HCT116 (cell line): ENCODE measurements around the gene ZNF534. TPM values are rescaled to one million over a fixed set of nuclear protein-coding genes. Genes with fewer than 3 reads are reported as not detected.

ENCODE experiments used
- ATAC-seq: fragments of 200-7000 bp; cut with Tn5 transposase; 2 replicates; pipeline ENCODE4 v1.9.1; 2020; ENCODE audit warnings: mild to moderate bottlenecking, moderate library complexity
- BruUV-seq: library from RNA; stranded (reverse); fragments of 400-500 nt; replicated peaks from 2 replicates; lab custom pipeline; 2021; lab: Mats Ljungman, UMichigan
- CTCF ChIA-PET: fragments of 300-600 bp; sonication (Branson Sonifier 250); formaldehyde crosslinking; loops from one replicate; lab custom pipeline; 2021; ENCODE audit warnings: antibody characterized with exemption; lab: Charles Lee
- POLR2A ChIA-PET: fragments of 300-600, 350-600 bp; sonication (Branson Sonifier 250); formaldehyde crosslinking; loops from one replicate; lab custom pipeline; 2021; ENCODE audit warnings: antibody characterized with exemption; lab: Charles Lee
- RAD21 ChIA-PET, 2 experiments: fragments of 300-600 bp; sonication (Branson Sonifier 250); formaldehyde crosslinking; loops; one replicate each; lab custom pipeline; 2023; ENCODE audit warnings: low total read pairs in 2 of 2; ENCODE audit not compliant: uncharacterized antibody in 2 of 2, unreplicated experiment in 2 of 2, low non-redundant PET in 1 of 2; lab: Charles Lee
- DNase-seq: peaks from one replicate; pipeline ENCODE4 v3.0.0-alpha.2; 2010; ENCODE audit warnings: low read depth, low spot score
- H2AFZ ChIP-seq: fragments of 200-600 bp; shearing (Covaris generic), sonication (generic); 2 replicates; pipeline ENCODE4 v1.6.1; 2017; ENCODE audit warnings: low read depth, mixed run types, mixed read lengths, antibody characterized with exemption, low read length; ENCODE audit not compliant: poor library complexity, severe bottlenecking
- H3K27ac ChIP-seq: 2 replicates; pipeline ENCODE4 v1.5.1; 2012; ENCODE audit warnings: low read depth, low read length
- H3K27me3 ChIP-seq: fragments of 200-600 bp; sonication (generic); 2 replicates; pipeline ENCODE4 v1.6.1; 2016; ENCODE audit warnings: mixed run types, low read length, mixed read lengths; ENCODE audit not compliant: insufficient read depth
- H3K36me3 ChIP-seq, 2 experiments: fragments of 200-500 bp in 1 of 2; fragments of 200-600 bp in 1 of 2; sonication (Bioruptor generic) in 1 of 2; sonication (generic) in 1 of 2; 2 replicates each; pipeline versions ENCODE4 v1.5.1 to v1.6.1; 2014 to 2016; ENCODE audit warnings: low read length in 2 of 2, inconsistent platforms in 1 of 2, mixed read lengths in 1 of 2, mixed run types in 1 of 2; ENCODE audit not compliant: insufficient read depth in 2 of 2, control insufficient read depth in 1 of 2
- H3K4me1 ChIP-seq, 2 experiments: fragments of 200-600 bp in 1 of 2; sonication (generic) in 1 of 2; 2 replicates each; pipeline versions ENCODE4 v1.5.1 to v1.6.1; 2012 to 2017; ENCODE audit warnings: low read length in 2 of 2, inconsistent platforms in 1 of 2, mild to moderate bottlenecking in 1 of 2, mixed read lengths in 1 of 2, mixed run types in 1 of 2, moderate library complexity in 1 of 2; ENCODE audit not compliant: insufficient read depth in 2 of 2, control insufficient read depth in 1 of 2
- H3K4me2 ChIP-seq: fragments of 200-600 bp; sonication (generic); 2 replicates; pipeline ENCODE4 v1.6.1; 2017; ENCODE audit warnings: mixed run types, low read length, mixed read lengths
- H3K4me3 ChIP-seq, 2 experiments: fragments of 200-600 bp in 1 of 2; sonication (generic) in 1 of 2; replicated peaks in 1 of 2; 2 replicates each; pipeline ENCODE4 v1.5.1; 2011 to 2016; ENCODE audit warnings: low read length in 2 of 2, control low read depth in 1 of 2, low read depth in 1 of 2, mild to moderate bottlenecking in 1 of 2, mixed read lengths in 1 of 2, mixed run types in 1 of 2
- H3K79me2 ChIP-seq: fragments of 200-600 bp; sonication (generic); 2 replicates; pipeline ENCODE4 v1.6.1; 2017; ENCODE audit warnings: mild to moderate bottlenecking, mixed run types, low read length, moderate library complexity, mixed read lengths; ENCODE audit not compliant: insufficient read depth
- H3K9ac ChIP-seq: fragments of 200-600 bp; sonication (generic); 2 replicates; pipeline ENCODE4 v1.6.1; 2016; ENCODE audit warnings: low read length, mixed read lengths
- H3K9me2 ChIP-seq: fragments of 200-600 bp; sonication (generic), shearing (Covaris generic); 2 replicates; pipeline ENCODE4 v1.6.1; 2017; ENCODE audit warnings: mixed run types, mild to moderate bottlenecking, moderate library complexity; ENCODE audit not compliant: insufficient read depth
- H3K9me3 ChIP-seq, 2 experiments: fragments of 200-500 bp in 1 of 2; fragments of 200-600 bp in 1 of 2; sonication (Bioruptor generic) in 1 of 2; sonication (generic) in 1 of 2; 2 replicates each; pipeline ENCODE4 v1.6.1; 2014 to 2017; ENCODE audit warnings: low read length in 2 of 2, mixed read lengths in 2 of 2, inconsistent platforms in 1 of 2, low read depth in 1 of 2, mild to moderate bottlenecking in 1 of 2, mixed run types in 1 of 2, moderate library complexity in 1 of 2; ENCODE audit not compliant: control insufficient read depth in 1 of 2, insufficient read depth in 1 of 2
- H4K20me1 ChIP-seq: fragments of 200-600 bp; sonication (generic), shearing (Covaris generic); 2 replicates; pipeline ENCODE4 v1.6.1; 2017; ENCODE audit warnings: mixed run types, mild to moderate bottlenecking, moderate library complexity; ENCODE audit not compliant: insufficient read depth
- ATF3 ChIP-seq: IDR thresholded peaks from 2 replicates; pipeline ENCODE4 v1.6.1; 2012
- CBX3 ChIP-seq: IDR thresholded peaks from 2 replicates; pipeline ENCODE4 v1.6.1; 2012; ENCODE audit warnings: low read depth
- CEBPB ChIP-seq: IDR thresholded peaks from 2 replicates; pipeline ENCODE4 v1.6.1; 2012; ENCODE audit warnings: low read depth
- ELF1 ChIP-seq: IDR thresholded peaks from 2 replicates; pipeline ENCODE4 v1.6.1; 2012; ENCODE audit warnings: low read depth, borderline replicate concordance
- EZH2 ChIP-seq: fragments of 200-600 bp; sonication (generic); IDR thresholded peaks from 2 replicates; pipeline ENCODE4 v1.6.1; 2017; ENCODE audit warnings: antibody characterized with exemption, mixed run types
- EZH2phosphoT487 ChIP-seq: fragments of 200-600 bp; IDR thresholded peaks from 2 replicates; pipeline ENCODE4 v1.6.1; 2018; ENCODE audit warnings: antibody characterized with exemption, borderline replicate concordance
- FOSL1 ChIP-seq: IDR thresholded peaks from 2 replicates; pipeline ENCODE4 v1.6.1; 2012; ENCODE audit warnings: low read depth
- MAX ChIP-seq: IDR thresholded peaks from 2 replicates; pipeline ENCODE4 v1.6.1; 2012
- POLR2A ChIP-seq: IDR thresholded peaks from 2 replicates; pipeline ENCODE4 v1.7.0; 2011; ENCODE audit warnings: borderline replicate concordance; ENCODE audit not compliant: insufficient read depth, insufficient read length; ENCODE audit errors: extremely low read depth
- RAD21 ChIP-seq: IDR thresholded peaks from 2 replicates; pipeline ENCODE4 v1.6.1; 2012; ENCODE audit warnings: low read depth, mild to moderate bottlenecking
- REST ChIP-seq: IDR thresholded peaks from 2 replicates; pipeline ENCODE4 v1.6.1; 2012; ENCODE audit warnings: low read depth
- SIN3A ChIP-seq: IDR thresholded peaks from 2 replicates; pipeline ENCODE4 v1.6.1; 2012; ENCODE audit warnings: low read depth
- SP1 ChIP-seq: IDR thresholded peaks from 2 replicates; pipeline ENCODE4 v1.6.1; 2012; ENCODE audit warnings: low read depth
- SRF ChIP-seq: IDR thresholded peaks from 2 replicates; pipeline ENCODE4 v1.6.1; 2012; ENCODE audit warnings: low read depth
- TCF7L2 ChIP-seq: IDR thresholded peaks from 2 replicates; pipeline ENCODE4 v1.7.0; 2011; ENCODE audit warnings: borderline replicate concordance, inconsistent platforms; ENCODE audit not compliant: insufficient read depth, insufficient read length; ENCODE audit errors: extremely low read depth
- ZBTB33 ChIP-seq: IDR thresholded peaks from 2 replicates; pipeline ENCODE4 v1.6.1; 2011; ENCODE audit warnings: mild to moderate bottlenecking, low read length, moderate library complexity; ENCODE audit not compliant: insufficient replicate concordance; ENCODE audit errors: extremely low read depth
- ZFX ChIP-seq: fragments of 450-650 bp; IDR thresholded peaks from 2 replicates; pipeline ENCODE4 v1.6.1; 2017
- ZNF274 ChIP-seq: fragments of 200-500 bp; sonication (Bioruptor generic); IDR thresholded peaks from 2 replicates; pipeline ENCODE4 v1.6.1; 2014; ENCODE audit warnings: mild to moderate bottlenecking, low read depth, low read length, inconsistent platforms
- intact Hi-C: fragments of 100-400 bp; cut with micrococcal nuclease; formaldehyde crosslinking; loops from 2 replicates; pipeline ENCODE4 v1.10.0; 2022
- total RNA-seq: library from RNA; stranded (reverse); gene quantifications from one replicate; pipeline ENCODE4 v1.2.1, GENCODE V29; 2021; ENCODE audit not compliant: unreplicated experiment

ZNF534 gene
- total RNA-seq, 1 experiment from 2014 or later = not detected

GRCh38 chr19:52453324-52454094 lies 24.6 kb downstream of the ZNF534 start, which contains the start of gene ZNF578:
Gene ZNF578, plus strand, starts transcription at chr19:52453553. Its CDS starts 48,293 bp downstream, at chr19:52501846.
- H3K9ac ChIP-seq = no peak within 1 kb of the TSS
- no peaks in the 10 kb centered on the region for H3K79me2 ChIP-seq
- POLR2A ChIA-PET = no interaction called here
- no peak within 1 kb of the TSS for H2AFZ ChIP-seq
- intact Hi-C loops = no loop called here
- BruUV-seq = no TSS peak
- no peaks in the 10 kb centered on the region for H4K20me1 ChIP-seq
- CTCF ChIA-PET = no interaction called here
- H3K36me3 ChIP-seq = no peaks in the 10 kb centered on the region
- H3K4me3 ChIP-seq = no peak within 1 kb of the TSS
- H3K4me2 ChIP-seq = no peak within 1 kb of the TSS
- H3K27ac ChIP-seq = no peak within 1 kb of the TSS
- no peaks in the 10 kb centered on the region for H3K9me2 ChIP-seq
- no peak for DNase-seq
- no peaks in the 10 kb centered on the region for H3K27me3 ChIP-seq
- no peaks in the 10 kb centered on the region for H3K4me1 ChIP-seq
- peaks cover 15 to 25% of the 10 kb centered on the region in 2 experiments; a peak in 2 of 4 replicates for H3K9me3 ChIP-seq
- RAD21 ChIA-PET = no interaction called here
- TF ChIP-seq SRF = no peak
- TF ChIP-seq EZH2phosphoT487 = no peak
- TF ChIP-seq SP1 = no peak
- no peak for TF ChIP-seq FOSL1
- no peak for TF ChIP-seq CBX3
- no peak for TF ChIP-seq SIN3A
- no peak for TF ChIP-seq ZBTB33
- TF ChIP-seq POLR2A = no peak
- TF ChIP-seq EZH2 = no peak
- TF ChIP-seq TCF7L2 = no peak
- no peak for TF ChIP-seq ZNF274
- no peak for TF ChIP-seq ZFX
- TF ChIP-seq ATF3 = no peak
- TF ChIP-seq REST = no peak
- no peak for TF ChIP-seq CEBPB
- TF ChIP-seq MAX = no peak
- TF ChIP-seq RAD21 = no peak
- TF ChIP-seq ELF1 = no peak
- no peak for ATAC-seq
